Measurements from ENCODE around the gene PCDH9. TPM values are rescaled to one million over a fixed set of nuclear protein-coding genes. Genes with fewer than 3 reads are reported as not detected.
"Not testable (repeated sequence)": the region's sequence is repeated elsewhere in the genome, so short reads cannot be mapped to it uniquely, and the experiment has no call there.

The PCDH9 gene
- total and polyA plus RNA-seq, 8 donors: 2.0 to 11.6 (median 3.1) TPM

DNA sequence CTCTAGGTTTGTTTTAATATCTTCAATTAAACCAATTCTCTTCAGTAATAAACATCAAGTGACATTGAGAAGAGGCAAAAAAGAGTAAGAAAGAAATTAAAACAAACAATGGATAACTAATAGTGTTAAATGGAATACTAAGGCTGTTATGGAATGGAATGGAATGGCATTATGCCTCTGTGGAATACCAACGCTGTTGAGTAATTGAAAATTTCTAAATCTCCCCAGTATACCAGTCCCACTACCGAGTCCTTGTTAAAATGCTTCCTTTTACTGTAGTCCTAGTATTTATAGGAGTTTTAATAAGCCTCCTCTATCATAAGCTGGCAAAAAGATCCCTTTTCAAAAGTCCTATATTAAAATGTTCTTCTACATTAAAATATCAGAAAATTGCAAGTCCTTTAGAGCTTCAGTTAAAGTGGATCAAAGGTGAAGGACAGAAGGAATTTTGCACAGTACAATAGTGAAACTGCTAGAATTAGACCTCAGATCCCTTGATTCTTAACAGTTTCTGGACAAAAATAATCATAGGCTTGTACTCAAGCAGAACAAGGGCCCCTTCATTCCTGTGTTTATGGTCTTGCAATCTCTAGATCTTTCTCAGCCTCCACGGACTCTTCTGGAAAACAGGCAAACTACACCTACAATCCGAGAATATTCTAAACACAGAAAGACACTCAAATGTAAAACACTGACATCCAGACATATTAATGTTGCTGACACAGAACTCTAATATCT, 128.2 kb downstream of the PCDH9 start:
- TF ChIP-seq, protein P1, sequence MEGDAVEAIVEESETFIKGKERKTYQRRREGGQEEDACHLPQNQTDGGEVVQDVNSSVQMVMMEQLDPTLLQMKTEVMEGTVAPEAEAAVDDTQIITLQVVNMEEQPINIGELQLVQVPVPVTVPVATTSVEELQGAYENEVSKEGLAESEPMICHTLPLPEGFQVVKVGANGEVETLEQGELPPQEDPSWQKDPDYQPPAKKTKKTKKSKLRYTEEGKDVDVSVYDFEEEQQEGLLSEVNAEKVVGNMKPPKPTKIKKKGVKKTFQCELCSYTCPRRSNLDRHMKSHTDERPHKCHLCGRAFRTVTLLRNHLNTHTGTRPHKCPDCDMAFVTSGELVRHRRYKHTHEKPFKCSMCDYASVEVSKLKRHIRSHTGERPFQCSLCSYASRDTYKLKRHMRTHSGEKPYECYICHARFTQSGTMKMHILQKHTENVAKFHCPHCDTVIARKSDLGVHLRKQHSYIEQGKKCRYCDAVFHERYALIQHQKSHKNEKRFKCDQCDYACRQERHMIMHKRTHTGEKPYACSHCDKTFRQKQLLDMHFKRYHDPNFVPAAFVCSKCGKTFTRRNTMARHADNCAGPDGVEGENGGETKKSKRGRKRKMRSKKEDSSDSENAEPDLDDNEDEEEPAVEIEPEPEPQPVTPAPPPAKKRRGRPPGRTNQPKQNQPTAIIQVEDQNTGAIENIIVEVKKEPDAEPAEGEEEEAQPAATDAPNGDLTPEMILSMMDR (IDR thresholded peaks at IDR 0.05): no peak
- H3K27ac ChIP-seq: no peak overlapping the region
- DNase-seq (no peak), ATAC-seq (no peak)
- intact Hi-C loops (cut with DNase I): no loop called here
- no peaks in the 10 kb centered on the region for H3K36me3 ChIP-seq
- H3K4me3 ChIP-seq: no peak overlapping the region
- peaks cover 0 to 4% of the 10 kb centered on the region in 2 donors for H3K9me3 ChIP-seq
- no peaks in the 10 kb centered on the region for H3K27me3 ChIP-seq
- H3K4me1 ChIP-seq: no peaks in the 10 kb centered on the region

DNA sequence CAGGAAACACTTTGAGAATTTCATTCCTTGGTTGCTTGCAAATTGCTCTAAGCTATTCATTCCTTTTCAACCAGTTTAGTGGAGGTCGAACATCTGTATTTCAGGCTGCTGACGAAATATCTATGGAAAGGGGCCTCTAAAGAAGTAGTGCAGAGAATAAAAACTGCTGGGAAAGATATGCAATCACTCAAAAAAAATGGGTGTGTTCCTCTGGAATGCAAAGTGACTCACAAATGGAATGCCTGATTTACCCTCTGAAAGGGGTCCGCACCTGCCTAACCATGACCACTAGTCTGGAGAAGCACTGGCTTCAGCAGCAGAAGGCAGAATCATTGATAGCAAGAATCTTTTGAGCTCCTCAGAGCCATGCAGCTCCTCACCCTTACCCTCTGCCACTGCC, 129.4 kb downstream of the PCDH9 start:
- Histone ChIP-seq H3K9me3 (no peaks in the 10 kb centered on the region), H3K36me3 (no peaks in the 10 kb centered on the region), H3K27me3 (no peaks in the 10 kb centered on the region), H3K4me3 (no peak overlapping the region), H3K4me1 (no peaks in the 10 kb centered on the region), H3K27ac (no peak overlapping the region)
- no peak for ATAC-seq
- DNase-seq: no peak
- intact Hi-C loops (cut with DNase I): no loop called here
- TF ChIP-seq, protein P1 (IDR thresholded peaks at IDR 0.05): no peak

DNA sequence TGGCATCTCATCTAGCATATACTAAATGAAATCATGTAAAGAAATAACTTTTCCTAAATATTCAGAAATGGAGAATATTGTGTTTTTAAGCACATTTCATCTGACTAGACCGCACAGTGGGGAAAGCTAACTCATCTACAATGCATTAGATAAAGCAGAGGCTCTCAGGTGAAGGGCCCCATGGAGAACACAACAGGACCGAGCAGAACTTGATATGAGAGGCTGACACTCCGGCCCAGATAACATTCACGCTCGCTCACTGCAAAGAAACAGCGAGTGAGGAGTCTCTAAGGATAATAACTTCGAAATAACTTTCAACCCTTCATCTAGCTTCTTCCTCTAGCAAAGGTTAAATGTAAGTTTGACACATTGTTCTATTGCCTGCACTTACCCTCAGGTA, 130.6 kb downstream of the PCDH9 start:
- no peak for ATAC-seq
- no peaks in the 10 kb centered on the region for H3K9me3 ChIP-seq
- H3K27ac ChIP-seq: no peak overlapping the region
- intact Hi-C loops (cut with DNase I): no loop called here
- no peaks in the 10 kb centered on the region for H3K27me3 ChIP-seq
- no peak for DNase-seq
- H3K36me3 ChIP-seq: no peaks in the 10 kb centered on the region
- TF ChIP-seq, protein P1 (IDR thresholded peaks at IDR 0.05): no peak
- H3K4me3 ChIP-seq: no peak overlapping the region
- H3K4me1 ChIP-seq: no peaks in the 10 kb centered on the region

DNA sequence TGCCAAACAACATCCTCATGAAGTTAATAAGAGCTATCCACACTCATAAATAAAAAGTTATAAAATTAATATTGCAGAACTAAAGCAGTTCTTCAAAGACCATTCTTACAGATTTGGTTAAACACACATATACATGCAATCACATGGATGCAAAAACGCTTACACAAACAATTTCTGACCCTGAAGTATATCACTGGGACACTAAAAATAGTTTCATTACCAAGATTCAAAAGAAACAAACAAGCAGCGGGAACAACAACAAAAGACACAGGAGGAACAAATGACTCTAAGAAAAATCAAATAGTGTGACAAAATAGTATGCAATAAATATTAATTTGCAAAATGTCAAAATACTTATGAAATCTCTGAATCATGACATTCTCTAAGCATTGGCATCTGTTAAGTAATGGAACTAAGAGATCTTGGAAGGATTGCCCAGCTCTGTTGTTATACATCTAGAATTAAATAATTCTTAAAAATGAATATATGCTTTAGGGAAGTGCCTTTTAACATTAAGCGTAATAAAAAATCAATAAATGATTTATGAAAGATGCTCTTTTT, 132.2 kb downstream of the PCDH9 start:
- TF ChIP-seq, protein P1 (IDR thresholded peaks at IDR 0.05): no peak
- intact Hi-C loops (cut with DNase I): no loop called here
- DNase-seq (no peak), ATAC-seq (no peak)
- Histone ChIP-seq H3K4me3 (no peak overlapping the region), H3K27ac (no peak overlapping the region), H3K36me3 (no peaks in the 10 kb centered on the region), H3K9me3 (no peaks in the 10 kb centered on the region), H3K27me3 (no peaks in the 10 kb centered on the region), H3K4me1 (no peaks in the 10 kb centered on the region)

DNA sequence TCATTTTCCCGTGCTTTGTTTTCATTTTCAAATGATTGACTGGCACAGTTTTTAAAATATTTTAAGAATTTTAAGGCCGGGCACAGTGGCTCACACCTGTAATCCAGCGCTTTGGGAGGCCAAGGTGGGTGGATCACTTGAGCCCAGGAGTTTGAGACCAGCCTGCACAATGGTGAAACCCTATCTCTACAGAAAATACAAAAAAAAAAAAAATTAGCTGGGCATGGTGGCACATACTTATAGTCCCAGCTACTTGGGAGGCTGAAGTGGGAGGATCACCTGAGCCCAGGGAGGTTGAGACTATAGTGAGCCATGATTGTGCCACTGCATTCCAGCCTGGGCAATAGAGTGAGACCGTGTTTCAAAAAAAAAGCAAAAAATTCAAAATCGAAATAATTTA, 133.2 kb downstream of the PCDH9 start:
- H3K27me3 ChIP-seq; H3K4me3 ChIP-seq; intact Hi-C loops (cut with DNase I); H3K27ac ChIP-seq; ATAC-seq; DNase-seq; H3K36me3 ChIP-seq; H3K9me3 ChIP-seq; H3K4me1 ChIP-seq: not testable (repeated sequence)

All from left lung (tissue), 10 donors.